Endothelial cell of hepatic sinusoid (primary cell): Measurements from ENCODE around the gene RAD51AP2.
"Not testable (repeated sequence)": the region's sequence is repeated elsewhere in the genome, so short reads cannot be mapped to it uniquely, and the experiment has no call there.

Source experiments
- in situ Hi-C: cut with HindIII; loops from 2 replicates; pipeline ENCODE4 v1.10.0; 2017; ENCODE audit warnings: low sequenced_read_pairs

RAD51AP2 gene

GRCh38 chr2:17538022-17538843 lies 20.0 kb upstream of the RAD51AP2 start:
- in situ Hi-C loops, result no loop called here

GRCh38 chr2:17536416-17536815 lies 18.2 kb upstream of the RAD51AP2 start:
- in situ Hi-C loops, result no loop called here

- in situ Hi-C loops, result no loop called here
Measured at GRCh38 chr2:17533546-17533945, 15.3 kb upstream of the RAD51AP2 start.

- in situ Hi-C loops, result no loop called here
Measured at GRCh38 chr2:17529771-17530170, 11.5 kb upstream of the RAD51AP2 start.

GRCh38 chr2:17522303-17522702 lies 4.1 kb upstream of the RAD51AP2 start:
- in situ Hi-C loops, result no loop called here

- in situ Hi-C loops, result no loop called here
Measured at GRCh38 chr2:17521621-17522020, 3.4 kb upstream of the RAD51AP2 start.

- in situ Hi-C loops, result no loop called here
Measured at GRCh38 chr2:17520761-17521160, 2.5 kb upstream of the RAD51AP2 start.

GRCh38 chr2:17519486-17519885 lies 1.2 kb upstream of the RAD51AP2 start:
- in situ Hi-C loops, result no loop called here

- in situ Hi-C loops, result no loop called here
Measured at GRCh38 chr2:17517481-17518211, 594 bp downstream of the RAD51AP2 start.

GRCh38 chr2:17515652-17516051 lies 2.6 kb downstream of the RAD51AP2 start:
- in situ Hi-C loops, result no loop called here

GRCh38 chr2:17506736-17507616 lies 11.3 kb downstream of the RAD51AP2 start:
- in situ Hi-C loops, result no loop called here

- in situ Hi-C loops, result no loop called here
Measured at GRCh38 chr2:17497718-17498117, 20.5 kb downstream of the RAD51AP2 start.

GRCh38 chr2:17495590-17495989 lies 22.6 kb downstream of the RAD51AP2 start:
- in situ Hi-C loops, result no loop called here

- in situ Hi-C loops, result not testable (repeated sequence)
Measured at GRCh38 chr2:17490165-17490564, 28.1 kb downstream of the RAD51AP2 start.

GRCh38 chr2:17488610-17489009 lies 29.6 kb downstream of the RAD51AP2 start:
- in situ Hi-C loops, result not testable (repeated sequence)

GRCh38 chr2:17483496-17483895 lies 34.7 kb downstream of the RAD51AP2 start:
- in situ Hi-C loops, result loop anchor here (5.0 kb wide), 1 partner anchor 56 kb away; no protein-coding TSS in a partner anchor

GRCh38 chr2:17482651-17483050 lies 35.6 kb downstream of the RAD51AP2 start:
- in situ Hi-C loops, result loop anchor here (5.0 kb wide), 1 partner anchor 55 kb away; no protein-coding TSS in a partner anchor

- in situ Hi-C loops, result loop anchor here (5.0 kb wide), 1 partner anchor 53 kb away; no protein-coding TSS in a partner anchor
Measured at GRCh38 chr2:17479875-17480274, 38.4 kb downstream of the RAD51AP2 start.

- in situ Hi-C loops, result no loop called here
Measured at GRCh38 chr2:17476830-17477229, 41.4 kb downstream of the RAD51AP2 start.

- in situ Hi-C loops, result no loop called here
Measured at GRCh38 chr2:17476064-17476463, 42.2 kb downstream of the RAD51AP2 start.

GRCh38 chr2:17475286-17475685 lies 43.0 kb downstream of the RAD51AP2 start:
- in situ Hi-C loops, result no loop called here
